Measurements from ENCODE around the gene PAIP2. TPM values are rescaled to one million over a fixed set of nuclear protein-coding genes. Genes with fewer than 3 reads are reported as not detected.

PAIP2 gene
- total and polyA plus RNA-seq, 8 donors = 12.7 to 104 (median 60.2) TPM

DNA sequence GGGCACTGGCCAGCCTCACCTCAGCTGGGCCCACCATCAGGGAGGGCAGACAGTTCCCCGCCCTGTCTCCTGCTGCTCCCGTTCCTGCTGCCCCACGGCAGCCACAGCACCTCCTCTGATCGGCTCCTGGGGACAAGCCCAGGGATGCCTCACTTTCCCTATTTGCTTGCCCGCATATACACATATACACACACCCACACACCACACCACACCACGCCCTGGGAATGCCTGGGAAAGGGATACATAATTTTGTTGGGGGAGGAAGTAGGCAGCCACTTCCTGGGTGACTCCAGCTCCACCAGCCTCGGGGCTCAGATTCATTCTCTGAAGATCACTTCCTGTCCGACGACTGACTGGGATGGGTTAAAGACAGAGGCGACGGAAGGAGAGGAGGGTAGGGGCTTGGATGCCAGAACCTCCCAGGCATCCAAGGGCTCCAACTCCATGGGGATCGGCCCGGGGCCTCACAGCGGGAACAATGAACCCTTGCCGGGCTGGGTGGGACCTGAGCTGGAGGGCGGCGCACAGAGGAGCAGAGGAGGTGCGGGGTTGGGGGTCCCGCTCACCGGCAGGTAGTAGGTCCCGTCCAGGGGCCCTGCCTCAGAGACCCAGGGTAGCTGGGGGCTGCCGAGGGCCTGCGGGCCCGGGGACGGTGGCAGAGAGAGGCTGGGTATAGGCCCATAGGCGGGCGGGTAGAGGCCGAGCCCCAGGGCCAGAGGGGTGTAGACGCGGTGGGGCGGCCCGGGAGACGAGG is 50.1 kb downstream of the PAIP2 start:
- Histone ChIP-seq H3K4me3 (peak overlapping the region; percentile 39 to 62 (median 51)), H3K27ac (peak overlapping the region; percentile 49 to 78 (median 71)), H3K27me3 (peaks cover 0 to 42% (median 0%) of the 10 kb centered on the region in 3 donors), H3K9me3 (no peaks in the 10 kb centered on the region), H3K4me1 (peaks cover 29 to 73% (median 64%) of the 10 kb centered on the region in 4 donors), H3K36me3 (no peaks in the 10 kb centered on the region)
- 15 to 43% (median 30%) methylated on average over 30 to 33 of the region's 33 CpGs for WGBS, 5 donors
- peak in 1 of 2 donors; percentile 54 for DNase-seq
- TF ChIP-seq EP300 (IDR thresholded peaks at IDR 0.05) = no peak
- no peak for TF ChIP-seq POLR2A (IDR thresholded peaks at IDR 0.05)
- peak in 1 of 3 donors; percentile 12 for TF ChIP-seq POLR2AphosphoS5 (IDR thresholded peaks at IDR 0.05)
- intact Hi-C loops (cut with DNase I; ENCODE audit: low total_unique reads) = no loop called here

DNA sequence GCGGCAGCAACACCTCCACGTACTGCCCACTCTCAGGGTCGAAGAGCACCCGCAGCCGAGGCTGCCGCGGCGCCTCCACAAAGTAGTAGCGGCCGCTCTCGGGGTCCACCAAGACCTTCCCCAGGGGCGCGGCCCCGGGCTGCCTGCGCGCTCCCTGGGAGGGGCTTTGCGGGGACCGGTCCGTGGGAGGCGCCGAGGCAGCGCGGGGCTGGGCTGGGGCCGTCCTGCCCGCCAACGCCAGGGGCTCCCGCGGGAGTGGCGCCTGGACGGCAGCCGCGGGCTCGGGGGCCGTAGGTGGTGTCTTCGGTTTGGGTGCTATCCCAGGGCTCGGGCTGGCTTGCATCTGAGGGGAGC is 50.6 kb downstream of the PAIP2 start:
- intact Hi-C loops (cut with DNase I; ENCODE audit: low total_unique reads) = no loop called here
- no peak for DNase-seq
- peaks cover 29 to 73% (median 64%) of the 10 kb centered on the region in 4 donors for H3K4me1 ChIP-seq
- no peaks in the 10 kb centered on the region for H3K9me3 ChIP-seq
- H3K4me3 ChIP-seq = peak overlapping the region; percentile 39 to 62 (median 51)
- no peaks in the 10 kb centered on the region for H3K36me3 ChIP-seq
- H3K27me3 ChIP-seq = peaks cover 0 to 42% (median 0%) of the 10 kb centered on the region in 3 donors
- TF ChIP-seq POLR2A (IDR thresholded peaks at IDR 0.05) (no peak), EP300 (IDR thresholded peaks at IDR 0.05) (no peak), POLR2AphosphoS5 (IDR thresholded peaks at IDR 0.05) (no peak)
- TF ChIP-seq, protein P1, sequence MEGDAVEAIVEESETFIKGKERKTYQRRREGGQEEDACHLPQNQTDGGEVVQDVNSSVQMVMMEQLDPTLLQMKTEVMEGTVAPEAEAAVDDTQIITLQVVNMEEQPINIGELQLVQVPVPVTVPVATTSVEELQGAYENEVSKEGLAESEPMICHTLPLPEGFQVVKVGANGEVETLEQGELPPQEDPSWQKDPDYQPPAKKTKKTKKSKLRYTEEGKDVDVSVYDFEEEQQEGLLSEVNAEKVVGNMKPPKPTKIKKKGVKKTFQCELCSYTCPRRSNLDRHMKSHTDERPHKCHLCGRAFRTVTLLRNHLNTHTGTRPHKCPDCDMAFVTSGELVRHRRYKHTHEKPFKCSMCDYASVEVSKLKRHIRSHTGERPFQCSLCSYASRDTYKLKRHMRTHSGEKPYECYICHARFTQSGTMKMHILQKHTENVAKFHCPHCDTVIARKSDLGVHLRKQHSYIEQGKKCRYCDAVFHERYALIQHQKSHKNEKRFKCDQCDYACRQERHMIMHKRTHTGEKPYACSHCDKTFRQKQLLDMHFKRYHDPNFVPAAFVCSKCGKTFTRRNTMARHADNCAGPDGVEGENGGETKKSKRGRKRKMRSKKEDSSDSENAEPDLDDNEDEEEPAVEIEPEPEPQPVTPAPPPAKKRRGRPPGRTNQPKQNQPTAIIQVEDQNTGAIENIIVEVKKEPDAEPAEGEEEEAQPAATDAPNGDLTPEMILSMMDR (IDR thresholded peaks at IDR 0.05) = no peak
- WGBS, 5 donors = 2 to 15% (median 7%) methylated on average over 17 to 36 of the region's 36 CpGs
- H3K27ac ChIP-seq = peak overlapping the region; percentile 5 to 78 (median 71)

DNA sequence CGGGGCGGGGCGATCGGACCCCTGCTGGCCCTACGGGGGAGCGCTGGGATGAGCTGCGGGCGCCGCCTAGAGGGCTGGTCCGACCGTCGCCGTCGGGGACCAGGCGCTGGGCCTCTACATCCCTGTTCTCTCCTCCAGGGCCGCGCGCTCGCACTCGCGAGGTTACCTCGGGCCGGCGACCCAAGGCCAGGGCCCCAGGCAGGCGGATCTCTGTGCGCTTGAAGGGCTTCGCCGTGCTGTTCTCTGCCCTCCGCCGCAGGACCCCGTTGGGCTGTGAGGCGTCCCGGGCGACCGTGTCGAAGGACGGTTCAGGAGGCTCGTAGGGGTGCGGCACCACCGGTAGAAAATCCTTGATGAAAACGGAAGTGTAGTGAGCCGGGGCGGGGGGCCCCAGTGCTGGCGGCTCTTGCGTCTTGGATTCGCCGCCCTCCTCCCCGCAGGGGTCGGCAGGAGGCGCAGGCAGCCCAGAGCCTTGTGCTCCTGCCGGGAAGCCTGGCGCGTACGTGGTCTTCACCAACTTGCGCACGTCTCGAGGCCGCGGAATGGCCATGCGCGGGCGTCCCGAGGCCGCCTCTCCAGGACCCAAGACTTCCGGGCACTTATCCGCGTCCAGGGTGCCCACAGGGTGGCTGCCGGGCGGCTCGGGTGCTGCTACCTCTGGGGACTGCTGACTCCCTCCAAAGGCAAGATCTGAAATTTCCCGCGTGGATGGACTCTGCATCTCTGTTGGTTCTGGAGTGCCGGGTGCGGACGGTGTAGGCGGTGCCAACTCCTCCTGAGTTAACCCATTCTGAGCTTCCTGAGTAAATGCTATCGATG is 51.2 kb downstream of the PAIP2 start:
- DNase-seq = peak; percentile 75 to 89
- 4 to 8% (median 7%) methylated on average over 13 to 77 of the region's 77 CpGs for WGBS, 5 donors
- Histone ChIP-seq H3K9me3 (no peaks in the 10 kb centered on the region), H3K4me3 (peak overlapping the region; percentile 39 to 62 (median 51)), H3K4me1 (peaks cover 27 to 69% (median 61%) of the 10 kb centered on the region in 4 donors), H3K27ac (peak overlapping the region; percentile 5 to 78 (median 71)), H3K27me3 (peaks cover 0 to 42% (median 0%) of the 10 kb centered on the region in 3 donors), H3K36me3 (no peaks in the 10 kb centered on the region)
- no peak for TF ChIP-seq POLR2AphosphoS5 (IDR thresholded peaks at IDR 0.05)
- no peak for TF ChIP-seq EP300 (IDR thresholded peaks at IDR 0.05)
- TF ChIP-seq, protein P1 (IDR thresholded peaks at IDR 0.05) = peak in 5 of 7 experiments; percentile 29 to 61 (median 56)
- no peak for TF ChIP-seq POLR2A (IDR thresholded peaks at IDR 0.05)
- intact Hi-C loops (cut with DNase I; ENCODE audit: low total_unique reads) = no loop called here

DNA sequence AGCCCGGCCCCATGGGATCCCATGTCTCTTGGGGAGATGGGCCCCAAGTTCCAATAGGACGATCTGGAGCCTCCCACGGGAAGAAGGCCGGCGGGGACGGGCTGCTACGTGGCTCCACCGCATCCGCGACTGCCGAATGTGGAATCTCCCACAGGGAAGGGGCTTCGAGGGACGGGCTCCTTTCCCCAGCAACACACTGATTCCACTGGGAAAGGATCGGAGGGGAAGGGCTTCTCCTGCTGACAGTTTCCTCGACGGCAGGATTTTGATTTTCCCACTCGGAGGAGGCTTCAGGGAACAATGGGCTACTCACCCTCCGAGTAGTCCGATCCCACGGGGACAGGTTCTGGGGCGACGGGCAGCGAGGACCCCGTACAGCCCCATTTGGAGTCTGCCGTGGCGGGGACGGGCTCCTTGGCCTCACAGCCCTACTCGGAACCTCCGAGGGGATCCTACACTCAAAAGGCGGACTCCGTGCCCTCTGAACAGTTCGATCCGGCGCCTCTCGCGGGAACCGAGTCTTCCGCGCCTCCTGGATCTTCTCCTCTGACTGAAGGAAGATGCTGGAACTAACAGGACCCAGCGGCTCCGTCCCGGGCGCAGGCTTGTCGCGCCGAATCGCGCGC is 52.0 kb downstream of the PAIP2 start:
- WGBS, 5 donors = 26 to 65% (median 61%) methylated on average over 39 to 49 of the region's 49 CpGs
- DNase-seq = no peak
- Histone ChIP-seq H3K4me1 (peaks cover 20 to 62% (median 54%) of the 10 kb centered on the region in 4 donors), H3K27ac (peak overlapping the region in 3 of 5 donors; percentile 58 to 71 (median 68)), H3K9me3 (no peaks in the 10 kb centered on the region), H3K27me3 (peaks cover 0 to 42% (median 0%) of the 10 kb centered on the region in 3 donors), H3K36me3 (no peaks in the 10 kb centered on the region), H3K4me3 (peak overlapping the region; percentile 39 to 62 (median 51))
- intact Hi-C loops (cut with DNase I; ENCODE audit: low total_unique reads) = no loop called here
- no peak for TF ChIP-seq POLR2AphosphoS5 (IDR thresholded peaks at IDR 0.05)
- TF ChIP-seq, protein P1 (IDR thresholded peaks at IDR 0.05) = no peak
- TF ChIP-seq POLR2A (IDR thresholded peaks at IDR 0.05) = no peak
